Measurements from ENCODE around the gene WASHC4. TPM values are rescaled to one million over a fixed set of nuclear protein-coding genes. Genes with fewer than 3 reads are reported as not detected.

The WASHC4 gene, protein sequence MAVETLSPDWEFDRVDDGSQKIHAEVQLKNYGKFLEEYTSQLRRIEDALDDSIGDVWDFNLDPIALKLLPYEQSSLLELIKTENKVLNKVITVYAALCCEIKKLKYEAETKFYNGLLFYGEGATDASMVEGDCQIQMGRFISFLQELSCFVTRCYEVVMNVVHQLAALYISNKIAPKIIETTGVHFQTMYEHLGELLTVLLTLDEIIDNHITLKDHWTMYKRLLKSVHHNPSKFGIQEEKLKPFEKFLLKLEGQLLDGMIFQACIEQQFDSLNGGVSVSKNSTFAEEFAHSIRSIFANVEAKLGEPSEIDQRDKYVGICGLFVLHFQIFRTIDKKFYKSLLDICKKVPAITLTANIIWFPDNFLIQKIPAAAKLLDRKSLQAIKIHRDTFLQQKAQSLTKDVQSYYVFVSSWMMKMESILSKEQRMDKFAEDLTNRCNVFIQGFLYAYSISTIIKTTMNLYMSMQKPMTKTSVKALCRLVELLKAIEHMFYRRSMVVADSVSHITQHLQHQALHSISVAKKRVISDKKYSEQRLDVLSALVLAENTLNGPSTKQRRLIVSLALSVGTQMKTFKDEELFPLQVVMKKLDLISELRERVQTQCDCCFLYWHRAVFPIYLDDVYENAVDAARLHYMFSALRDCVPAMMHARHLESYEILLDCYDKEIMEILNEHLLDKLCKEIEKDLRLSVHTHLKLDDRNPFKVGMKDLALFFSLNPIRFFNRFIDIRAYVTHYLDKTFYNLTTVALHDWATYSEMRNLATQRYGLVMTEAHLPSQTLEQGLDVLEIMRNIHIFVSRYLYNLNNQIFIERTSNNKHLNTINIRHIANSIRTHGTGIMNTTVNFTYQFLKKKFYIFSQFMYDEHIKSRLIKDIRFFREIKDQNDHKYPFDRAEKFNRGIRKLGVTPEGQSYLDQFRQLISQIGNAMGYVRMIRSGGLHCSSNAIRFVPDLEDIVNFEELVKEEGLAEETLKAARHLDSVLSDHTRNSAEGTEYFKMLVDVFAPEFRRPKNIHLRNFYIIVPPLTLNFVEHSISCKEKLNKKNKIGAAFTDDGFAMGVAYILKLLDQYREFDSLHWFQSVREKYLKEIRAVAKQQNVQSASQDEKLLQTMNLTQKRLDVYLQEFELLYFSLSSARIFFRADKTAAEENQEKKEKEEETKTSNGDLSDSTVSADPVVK
- 80.3 and 109 TPM in 2 replicates for total RNA-seq

GRCh38 chr12:105107494-105108371 is at the start of gene WASHC4:
TSS of gene WASHC4 (plus strand) at chr12:105107731. CDS start at chr12:105107801, 70 bp downstream.

GRCh38 chr12:105084251-105085250 is 23.0 kb upstream of the WASHC4 start, which contains the start of gene ALDH1L2:
TSS of gene ALDH1L2 (minus strand) at chr12:105084458. CDS start at chr12:105084436, 22 bp downstream.

Other genes starting within 250 kb of the WASHC4 start
- gene SLC41A2, start 149.4 kb upstream of the WASHC4 start, total RNA-seq: 2.1 and 4.5 TPM in 2 replicates
- gene NOPCHAP1, start 121.4 kb upstream of the WASHC4 start, total RNA-seq: 7.4 and 10.6 TPM in 2 replicates
- 34.2 and 46.3 TPM in 2 replicates for gene ALDH1L2, start 23.3 kb upstream of the WASHC4 start, total RNA-seq
- gene APPL2, start 128.4 kb downstream of the WASHC4 start, total RNA-seq: 22.9 and 33.3 TPM in 2 replicates
- 8.7 and 12.0 TPM in 2 replicates for gene C12orf75, start 223.0 kb downstream of the WASHC4 start, total RNA-seq